Measurements from ENCODE around the gene CIBAR2.

The CIBAR2 gene

DNA sequence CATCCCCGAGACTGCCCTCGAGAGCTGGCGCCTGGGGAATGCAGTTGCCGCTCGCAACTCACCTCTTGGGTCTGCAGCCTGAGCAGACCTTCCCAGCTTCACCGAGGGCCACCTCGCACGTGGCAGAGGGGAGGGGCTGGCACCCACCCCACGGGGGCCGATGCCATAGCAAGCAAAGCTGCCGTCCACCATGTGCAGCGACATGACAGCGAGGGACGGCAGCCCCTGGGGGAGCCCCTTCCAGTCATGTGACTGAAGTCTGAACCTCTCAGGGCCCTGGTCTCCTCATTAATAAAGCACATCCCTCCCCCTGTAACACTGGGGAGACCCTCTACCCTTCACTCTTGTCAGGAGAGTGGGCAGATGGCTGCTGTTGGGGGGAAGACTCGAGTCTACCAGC, 30.5 kb downstream of the CIBAR2 start:
- TF ChIP-seq, protein P1, sequence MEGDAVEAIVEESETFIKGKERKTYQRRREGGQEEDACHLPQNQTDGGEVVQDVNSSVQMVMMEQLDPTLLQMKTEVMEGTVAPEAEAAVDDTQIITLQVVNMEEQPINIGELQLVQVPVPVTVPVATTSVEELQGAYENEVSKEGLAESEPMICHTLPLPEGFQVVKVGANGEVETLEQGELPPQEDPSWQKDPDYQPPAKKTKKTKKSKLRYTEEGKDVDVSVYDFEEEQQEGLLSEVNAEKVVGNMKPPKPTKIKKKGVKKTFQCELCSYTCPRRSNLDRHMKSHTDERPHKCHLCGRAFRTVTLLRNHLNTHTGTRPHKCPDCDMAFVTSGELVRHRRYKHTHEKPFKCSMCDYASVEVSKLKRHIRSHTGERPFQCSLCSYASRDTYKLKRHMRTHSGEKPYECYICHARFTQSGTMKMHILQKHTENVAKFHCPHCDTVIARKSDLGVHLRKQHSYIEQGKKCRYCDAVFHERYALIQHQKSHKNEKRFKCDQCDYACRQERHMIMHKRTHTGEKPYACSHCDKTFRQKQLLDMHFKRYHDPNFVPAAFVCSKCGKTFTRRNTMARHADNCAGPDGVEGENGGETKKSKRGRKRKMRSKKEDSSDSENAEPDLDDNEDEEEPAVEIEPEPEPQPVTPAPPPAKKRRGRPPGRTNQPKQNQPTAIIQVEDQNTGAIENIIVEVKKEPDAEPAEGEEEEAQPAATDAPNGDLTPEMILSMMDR (IDR thresholded peaks at IDR 0.05; ENCODE audit: low read depth, low read length): no peak
- no peak overlapping the region for H3K4me3 ChIP-seq (ENCODE audit: low read depth, low read length)

DNA sequence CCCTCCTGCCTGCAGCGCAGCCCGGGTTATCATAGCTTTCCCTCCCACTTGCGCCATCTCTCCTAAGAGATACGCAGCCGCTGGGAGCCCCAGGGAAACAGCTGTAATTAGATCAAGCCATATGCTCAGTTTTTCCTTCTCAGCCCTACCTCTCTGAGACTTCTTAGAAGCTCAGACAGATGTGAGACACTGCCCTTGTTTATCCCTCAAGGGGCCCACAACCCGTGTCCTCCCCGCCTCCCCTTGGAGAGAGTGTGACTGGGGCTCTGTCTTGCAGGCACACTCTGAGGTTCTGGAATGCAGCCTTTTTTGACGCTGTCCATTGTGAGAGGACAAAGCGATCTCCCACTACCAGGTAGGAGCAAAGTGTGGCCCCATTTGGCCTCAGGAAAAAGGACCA, 31.2 kb downstream of the CIBAR2 start:
- TF ChIP-seq, protein P1 (IDR thresholded peaks at IDR 0.05; ENCODE audit: low read depth, low read length): no peak
- H3K4me3 ChIP-seq (ENCODE audit: low read depth, low read length): no peak overlapping the region

DNA sequence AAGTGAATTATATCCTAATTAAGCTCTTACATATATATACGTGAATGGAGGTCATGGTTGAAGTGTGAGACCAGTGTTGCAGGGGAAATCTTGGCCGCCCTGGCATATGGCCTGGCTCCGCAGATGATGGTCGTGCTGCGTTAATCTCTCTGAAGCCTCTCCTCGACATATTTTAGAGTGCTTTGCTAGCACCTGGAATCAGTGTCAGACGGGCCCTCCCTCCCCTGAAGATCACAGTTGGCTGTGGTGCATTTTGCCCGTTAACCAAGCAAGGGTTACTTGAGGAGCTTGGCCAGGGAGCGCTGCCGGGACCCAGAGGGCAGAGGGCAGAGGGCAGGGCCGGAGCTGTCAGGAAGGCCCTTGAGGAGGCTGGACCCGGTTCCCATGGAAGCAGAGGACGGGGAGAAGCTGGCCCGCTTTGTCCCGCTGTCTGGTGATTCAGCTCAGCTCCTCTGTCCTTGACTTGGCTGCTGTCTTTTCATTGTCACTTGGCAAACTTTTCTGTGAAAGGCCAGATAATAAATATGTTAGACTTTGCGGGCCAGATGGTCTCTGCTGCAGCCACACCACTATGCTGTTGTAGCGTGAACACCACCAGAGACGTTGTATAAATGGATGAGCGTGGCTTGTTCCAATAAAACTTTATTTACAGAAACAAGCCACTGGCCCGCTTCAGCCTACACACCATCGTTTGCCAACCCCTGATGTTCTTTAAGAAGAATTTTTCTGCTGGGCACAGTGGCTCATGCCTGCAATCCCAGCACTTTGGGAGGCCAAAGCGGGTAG, 32.3 kb downstream of the CIBAR2 start:
- TF ChIP-seq, protein P1 (IDR thresholded peaks at IDR 0.05; ENCODE audit: low read depth, low read length): no peak
- H3K4me3 ChIP-seq (ENCODE audit: low read depth, low read length): no peak overlapping the region

DNA sequence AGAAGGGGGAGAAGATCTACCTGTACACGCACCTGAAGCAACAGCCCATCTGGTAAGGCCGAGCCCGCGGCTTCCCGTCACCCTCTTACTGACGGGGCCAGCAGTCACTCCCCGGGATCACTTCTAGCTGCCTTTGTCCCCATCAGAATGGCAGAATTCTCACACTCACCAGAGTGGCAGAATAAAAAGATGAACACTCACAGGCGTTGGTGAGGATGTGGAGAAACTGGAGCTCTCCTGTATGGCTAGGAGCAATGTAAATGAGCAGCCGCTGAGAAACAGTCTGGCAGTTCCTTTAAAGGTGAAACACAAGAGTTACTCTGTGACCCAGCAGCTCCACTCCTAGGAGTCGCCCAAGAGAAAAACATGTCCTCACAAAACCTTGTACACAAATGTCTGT, 33.3 kb downstream of the CIBAR2 start:
- no peak overlapping the region for H3K4me3 ChIP-seq (ENCODE audit: low read depth, low read length)
- TF ChIP-seq, protein P1 (IDR thresholded peaks at IDR 0.05; ENCODE audit: low read depth, low read length): no peak

DNA sequence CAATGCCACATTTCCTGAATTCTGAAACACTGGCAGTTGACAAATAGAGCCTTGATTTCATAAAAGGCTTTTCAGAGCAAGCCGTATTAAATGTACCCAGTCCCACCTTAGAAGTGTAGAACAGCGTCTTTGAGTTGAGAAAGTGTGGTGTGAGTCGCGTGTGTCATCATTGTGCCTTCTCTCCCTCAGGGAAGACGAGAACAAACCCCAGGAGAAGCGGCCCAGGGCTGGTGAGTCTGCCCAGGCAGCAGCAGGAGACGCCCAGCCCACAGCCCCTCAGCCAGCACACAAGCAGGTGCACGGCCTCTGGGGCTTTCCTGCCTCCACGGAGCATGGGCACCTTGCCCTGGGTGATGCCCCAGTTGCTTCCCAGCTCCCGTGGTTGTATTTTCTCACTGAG, 34.0 kb downstream of the CIBAR2 start:
- no peak overlapping the region for H3K4me3 ChIP-seq (ENCODE audit: low read depth, low read length)
- TF ChIP-seq, protein P1 (IDR thresholded peaks at IDR 0.05; ENCODE audit: low read depth, low read length): no peak

DNA sequence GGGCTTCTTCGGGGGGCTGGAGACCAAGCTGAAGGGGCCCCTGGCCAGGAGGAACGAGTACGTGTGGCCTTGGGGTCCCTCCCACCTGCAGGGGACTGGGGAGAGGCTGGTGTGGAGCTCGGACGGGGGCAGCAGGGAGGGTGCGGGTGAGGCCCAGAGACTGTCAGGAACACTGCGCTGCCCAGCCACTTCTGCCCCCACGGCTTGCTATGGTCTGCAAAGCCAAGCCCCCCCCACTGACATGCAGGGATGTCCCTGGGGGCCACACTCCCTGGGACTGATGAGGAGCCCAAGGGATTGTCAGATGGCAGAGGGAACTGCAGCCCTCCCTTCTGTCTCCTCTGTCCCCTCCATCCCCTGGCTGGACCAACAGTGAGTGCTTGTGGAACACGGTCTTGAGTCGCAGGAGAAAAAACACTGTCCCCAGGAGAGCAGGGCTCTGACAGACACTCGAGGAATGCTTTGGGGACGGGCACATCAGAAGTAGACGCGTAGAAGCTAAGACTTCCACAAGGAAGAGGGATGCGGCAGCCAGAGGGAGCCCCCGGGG, 34.6 kb downstream of the CIBAR2 start:
- TF ChIP-seq, protein P1 (IDR thresholded peaks at IDR 0.05; ENCODE audit: low read depth, low read length): no peak
- no peak overlapping the region for H3K4me3 ChIP-seq (ENCODE audit: low read depth, low read length)

DNA sequence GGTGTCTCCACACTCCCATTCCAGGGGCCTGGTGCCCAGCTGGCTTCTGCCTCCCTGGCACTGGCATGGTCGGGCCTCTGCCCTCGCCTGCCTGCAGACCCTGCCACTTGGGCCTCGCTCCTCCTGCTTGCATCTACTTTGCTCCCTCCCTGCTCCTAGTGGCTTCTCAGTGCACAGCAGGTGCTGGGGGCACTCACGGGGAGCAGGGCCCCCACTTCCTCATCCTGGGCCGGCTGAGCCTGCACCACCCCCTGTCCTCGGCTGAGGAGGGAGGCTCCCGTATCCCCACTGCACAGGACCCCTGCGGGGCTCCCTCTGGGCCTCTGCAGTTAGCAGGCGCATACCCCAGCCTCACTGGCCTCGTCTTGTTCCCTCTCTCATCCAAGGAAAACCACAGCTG, 35.2 kb downstream of the CIBAR2 start:
- TF ChIP-seq, protein P1 (IDR thresholded peaks at IDR 0.05; ENCODE audit: low read depth, low read length): no peak
- H3K4me3 ChIP-seq (ENCODE audit: low read depth, low read length): no peak overlapping the region
